Gastroesophageal sphincter (tissue), 4 donors: ENCODE measurements around the gene ABLIM2. TPM values are rescaled to one million over a fixed set of nuclear protein-coding genes. Genes with fewer than 3 reads are reported as not detected.

Experiments used
- ATAC-seq: fragments of 150-250 bp; one replicate; pipeline ENCODE4 v1.9.1; 2016; ENCODE audit warnings: mild to moderate bottlenecking, moderate library complexity
- H3K27ac ChIP-seq, 4 donors: fragments of 200-600 bp; sonication (generic) in 3 of 4; 1 replicate in 3 of 4; 2 replicates in 1 of 4; pipeline ENCODE4 v1.5.1; 2016 to 2019
- H3K27me3 ChIP-seq: fragments of 200-600 bp; sonication (generic); one replicate; pipeline ENCODE4 v1.5.1; 2019
- H3K36me3 ChIP-seq, 2 donors: fragments of 200-600 bp; sonication (generic); one replicate each; pipeline ENCODE4 v1.5.1; 2019; ENCODE audit warnings: control low read depth in 1 of 2
- H3K4me1 ChIP-seq, 3 donors: fragments of 200-600 bp; sonication (generic); 1 replicate in 2 of 3; 2 replicates in 1 of 3; pipeline ENCODE4 v1.5.1; 2016 to 2019; ENCODE audit warnings: control low read depth in 2 of 3
- H3K4me3 ChIP-seq, 2 donors: fragments of 200-600 bp; sonication (generic); one replicate each; pipeline ENCODE4 v1.5.1; 2019; ENCODE audit warnings: mild to moderate bottlenecking in 1 of 2, moderate library complexity in 1 of 2
- H3K9me3 ChIP-seq, 3 donors: fragments of 200-600 bp; sonication (generic); one replicate each; pipeline ENCODE4 v1.5.1; 2017 to 2019; ENCODE audit warnings: control low read depth in 2 of 3
- CTCF ChIP-seq, 4 experiments: fragments of 200-600 bp in 2 of 4; fragments of 450-650 bp in 2 of 4; sonication (generic) in 1 of 4; IDR thresholded peaks; one replicate each; pipeline ENCODE4 v1.5.1; 2017 to 2019; ENCODE audit warnings: antibody characterized with exemption in 4 of 4, mild to moderate bottlenecking in 2 of 4, moderate library complexity in 2 of 4
- EP300 ChIP-seq: sonication (generic); formaldehyde crosslinking; IDR thresholded peaks from one replicate; pipeline ENCODE4 v1.6.1; 2017; ENCODE audit warnings: antibody characterized with exemption, mild to moderate bottlenecking
- POLR2A ChIP-seq, 2 donors: fragments of 450-650 bp; IDR thresholded peaks; one replicate each; pipeline ENCODE4 v1.6.1; 2017; ENCODE audit warnings: antibody characterized with exemption in 2 of 2, mild to moderate bottlenecking in 2 of 2, moderate library complexity in 1 of 2
- POLR2AphosphoS5 ChIP-seq: sonication (generic); formaldehyde crosslinking; IDR thresholded peaks from one replicate; pipeline ENCODE4 v1.6.1; 2017; ENCODE audit warnings: antibody characterized with exemption
- WGBS, 2 donors: methylation state at CpG; one replicate each; pipeline ENCODE4 v1.1.5; 2018; ENCODE audit warnings: low coverage in 1 of 2; 5-methylcytosine and 5-hydroxymethylcytosine counted together
- total RNA-seq, 4 donors: library from RNA; depleted of rRNA; stranded (reverse); fragments of >200 nt; gene quantifications; one replicate each; pipeline ENCODE4 v1.1.0, GENCODE V29; 2016

ABLIM2 gene
- total RNA-seq, 4 donors from 2014 or later = 5.0 to 13.5 (median 8.0) TPM

- Histone ChIP-seq H3K27me3 (peaks cover 4% of the 10 kb centered on the region), H3K36me3 (no peaks in the 10 kb centered on the region), H3K4me1 (peaks cover 0 to 21% (median 8%) of the 10 kb centered on the region in 3 donors), H3K27ac (peak overlapping the region in 3 of 4 donors; percentile 11 to 47 (median 37)), H3K4me3 (no peak overlapping the region), H3K9me3 (no peaks in the 10 kb centered on the region)
- peak; percentile 87 for ATAC-seq
- TF ChIP-seq POLR2A (IDR thresholded peaks at IDR 0.05) = no peak
- no peak for TF ChIP-seq CTCF (IDR thresholded peaks at IDR 0.05)
- no peak for TF ChIP-seq EP300
- peak; percentile 27 for TF ChIP-seq POLR2AphosphoS5
- 15 to 76% methylated on average over 2 to 8 of the region's 25 CpGs for WGBS, 2 donors
These were observed 24.5 kb upstream of the ABLIM2 start for GRCh38 chr4:8182858-8183725.

GRCh38 chr4:8182294-8182693 lies 23.7 kb upstream of the ABLIM2 start:
- H3K4me1 ChIP-seq = peaks cover 0 to 21% (median 8%) of the 10 kb centered on the region in 3 donors
- TF ChIP-seq EP300 (no peak), POLR2AphosphoS5 (no peak), CTCF (IDR thresholded peaks at IDR 0.05) (no peak), POLR2A (IDR thresholded peaks at IDR 0.05) (no peak)
- WGBS, 2 donors = no CpG with 5 or more reads among the region's 11 CpGs
- no peak for ATAC-seq
- no peaks in the 10 kb centered on the region for H3K9me3 ChIP-seq
- peaks cover 4% of the 10 kb centered on the region for H3K27me3 ChIP-seq
- H3K4me3 ChIP-seq = no peak overlapping the region
- no peaks in the 10 kb centered on the region for H3K36me3 ChIP-seq
- no peak overlapping the region for H3K27ac ChIP-seq

- Histone ChIP-seq H3K4me3 (no peak overlapping the region), H3K27ac (no peak overlapping the region), H3K9me3 (no peaks in the 10 kb centered on the region), H3K27me3 (peaks cover 4% of the 10 kb centered on the region), H3K4me1 (peaks cover 0 to 21% (median 8%) of the 10 kb centered on the region in 3 donors), H3K36me3 (no peaks in the 10 kb centered on the region)
- ATAC-seq = no peak
- TF ChIP-seq POLR2A (IDR thresholded peaks at IDR 0.05) = no peak
- no peak for TF ChIP-seq EP300
- TF ChIP-seq POLR2AphosphoS5 = no peak
- no peak for TF ChIP-seq CTCF (IDR thresholded peaks at IDR 0.05)
- no CpG with 5 or more reads among the region's 7 CpGs for WGBS, 2 donors
These were observed 23.2 kb upstream of the ABLIM2 start for GRCh38 chr4:8181844-8182243.

GRCh38 chr4:8181119-8181518 lies 22.5 kb upstream of the ABLIM2 start:
- H3K4me1 ChIP-seq = peaks cover 0 to 21% (median 8%) of the 10 kb centered on the region in 3 donors
- no peaks in the 10 kb centered on the region for H3K9me3 ChIP-seq
- 95% methylated on average over 4 of the region's 6 CpGs; no CpG with 5 or more reads in 1 of the 2 donors for WGBS, 2 donors
- TF ChIP-seq EP300 (no peak), POLR2AphosphoS5 (no peak), CTCF (IDR thresholded peaks at IDR 0.05) (no peak), POLR2A (IDR thresholded peaks at IDR 0.05) (no peak)
- no peak overlapping the region for H3K27ac ChIP-seq
- H3K36me3 ChIP-seq = no peaks in the 10 kb centered on the region
- H3K4me3 ChIP-seq = no peak overlapping the region
- H3K27me3 ChIP-seq = peaks cover 4% of the 10 kb centered on the region
- no peak for ATAC-seq
